ENCODE measurements around the gene LHFPL6.

LHFPL6 gene

DNA sequence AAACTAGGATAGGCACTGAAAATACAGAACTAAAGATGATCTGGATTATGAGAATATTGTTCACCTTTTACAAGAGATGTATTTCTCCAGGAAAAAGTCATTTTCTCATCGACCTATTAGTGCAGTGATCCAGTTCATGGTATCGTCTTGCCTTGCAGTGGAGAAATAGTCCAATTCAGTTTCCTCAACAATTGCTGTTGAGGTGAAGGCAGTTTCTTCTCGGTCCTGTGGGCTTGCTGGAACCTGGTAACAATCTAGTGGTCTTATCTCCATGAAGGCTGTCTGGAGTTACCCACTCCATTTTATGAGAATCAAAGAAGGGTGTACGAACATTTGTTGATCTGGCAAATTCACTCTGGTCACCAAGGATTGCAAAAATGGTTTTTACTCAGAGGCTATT lies 266.8 kb downstream of the LHFPL6 start:
- DNase-seq, result no peak

DNA sequence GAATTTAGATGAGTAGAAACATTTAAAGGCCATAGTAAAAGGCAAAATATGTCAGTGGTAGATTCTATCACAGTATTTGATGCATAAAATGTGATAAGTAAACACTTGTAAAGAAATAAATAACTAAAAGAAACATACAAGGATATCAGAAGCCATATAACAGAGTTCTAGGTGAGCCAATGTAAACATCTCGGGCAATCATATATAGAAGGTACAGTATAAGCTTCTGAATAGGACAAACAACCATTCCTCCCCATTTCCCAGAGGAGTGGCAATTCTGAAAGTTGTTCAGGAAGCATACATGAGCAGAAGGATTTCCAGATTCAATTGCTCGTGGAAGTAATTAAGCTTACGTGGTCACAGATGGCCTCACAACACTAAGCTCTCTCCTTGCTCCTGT lies 267.3 kb downstream of the LHFPL6 start:
- no peak for DNase-seq

DNA sequence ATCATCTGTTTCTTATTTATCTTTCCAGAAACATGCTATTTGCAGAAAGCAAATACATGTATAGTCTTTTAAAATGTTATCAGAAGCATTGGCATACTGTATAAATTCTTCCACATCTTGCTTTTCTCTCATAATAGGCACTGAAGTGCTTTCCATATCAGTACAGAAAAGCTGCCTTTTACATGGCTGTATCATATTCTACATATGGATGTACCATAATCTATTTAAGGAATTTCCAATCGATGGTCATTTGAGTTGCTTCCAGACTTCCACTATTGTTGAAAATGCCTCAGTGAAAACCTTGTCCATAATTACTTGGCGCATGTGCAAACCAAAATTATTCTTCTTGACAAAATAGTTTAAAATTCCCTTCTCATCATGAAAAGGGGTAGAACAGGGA lies 272.5 kb downstream of the LHFPL6 start:
- DNase-seq, result no peak

DNA sequence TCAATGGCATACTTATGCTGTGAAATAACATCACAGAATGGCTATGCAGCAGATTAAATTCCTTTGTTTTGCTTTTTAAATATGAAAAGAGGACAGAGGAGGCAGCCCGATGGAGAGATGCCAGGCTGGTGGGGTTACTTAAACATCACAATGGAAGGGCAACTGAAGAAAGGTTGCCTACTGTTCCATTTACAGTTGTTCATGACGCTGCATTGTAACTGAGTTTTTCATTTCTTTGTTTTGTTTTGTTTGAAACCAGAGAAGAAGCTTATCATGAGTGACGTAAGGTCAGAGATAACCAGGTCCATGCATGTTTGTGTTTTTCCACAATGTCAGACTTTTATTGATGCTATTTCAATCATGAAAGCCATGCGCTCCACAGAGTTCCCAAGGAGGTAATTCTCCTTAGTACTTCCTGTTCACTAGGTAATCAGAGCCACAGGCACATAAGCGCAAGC lies 273.8 kb downstream of the LHFPL6 start:
- no peak for DNase-seq

DNA sequence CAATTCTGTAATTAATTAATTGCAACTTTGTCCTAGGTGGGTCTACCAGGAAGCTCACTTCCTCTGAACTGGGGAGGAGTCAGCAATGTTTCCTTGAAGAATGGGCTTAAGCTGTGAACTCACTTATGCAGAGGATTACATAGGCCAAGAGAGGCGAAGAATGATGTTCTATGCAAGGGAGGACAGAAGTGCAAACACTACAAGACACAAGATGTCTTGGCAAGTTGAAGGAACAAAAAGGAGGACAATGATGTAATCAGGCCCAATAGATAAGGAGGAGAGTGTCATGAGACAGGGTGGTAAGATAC lies 275.9 kb downstream of the LHFPL6 start:
- no peak for DNase-seq

DNA sequence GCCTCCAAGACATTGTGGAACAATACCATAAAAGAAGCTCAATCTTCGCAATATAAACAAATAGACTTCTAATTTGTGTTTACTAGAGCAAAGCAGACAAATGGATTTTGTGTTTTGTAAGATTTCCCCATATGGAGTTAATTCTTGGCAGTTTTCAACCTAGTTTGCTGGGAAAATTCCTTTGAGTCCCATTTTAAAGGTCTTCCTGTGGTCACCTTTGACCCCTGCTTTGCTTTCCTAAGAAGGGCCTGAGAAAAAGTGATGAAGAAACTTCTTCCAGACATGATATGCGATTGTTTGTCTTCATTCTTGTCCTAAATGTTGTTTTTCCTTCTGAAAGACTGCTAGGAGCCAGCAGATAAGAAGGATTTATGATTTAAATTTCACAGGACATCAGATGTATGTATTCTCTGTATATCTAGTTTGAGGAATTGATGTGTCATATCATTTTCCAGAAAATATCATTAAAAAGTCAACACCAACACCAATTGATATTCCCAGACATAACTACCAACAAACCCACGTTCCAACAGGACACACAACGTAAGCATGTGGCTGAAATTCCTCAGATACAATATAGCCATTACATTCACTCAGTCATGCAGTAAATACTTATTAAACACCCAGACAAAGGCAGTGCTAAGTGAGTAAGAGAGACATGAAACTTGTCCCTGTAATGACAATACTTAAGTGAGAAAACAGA lies 276.4 kb downstream of the LHFPL6 start:
- no peak for DNase-seq

DNA sequence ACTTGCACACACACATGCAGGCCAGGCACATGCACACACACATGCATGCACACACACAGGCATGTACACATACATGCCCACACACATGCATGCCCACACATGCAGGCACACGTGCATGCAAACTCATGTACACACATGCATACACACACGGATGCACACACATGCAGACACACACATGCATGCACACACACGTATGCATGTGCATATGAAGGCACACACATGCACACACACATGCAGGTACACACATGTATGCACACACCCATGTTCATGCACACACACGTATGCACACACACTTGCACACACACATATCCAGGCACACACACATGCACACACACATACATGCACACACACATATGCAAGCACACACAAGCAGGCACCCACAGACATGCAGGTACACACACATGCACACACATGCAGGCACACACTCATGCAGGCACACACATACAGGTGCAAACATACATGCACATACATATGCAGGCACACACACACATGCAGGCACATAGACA lies 278.1 kb downstream of the LHFPL6 start:
- DNase-seq, result no peak

DNA sequence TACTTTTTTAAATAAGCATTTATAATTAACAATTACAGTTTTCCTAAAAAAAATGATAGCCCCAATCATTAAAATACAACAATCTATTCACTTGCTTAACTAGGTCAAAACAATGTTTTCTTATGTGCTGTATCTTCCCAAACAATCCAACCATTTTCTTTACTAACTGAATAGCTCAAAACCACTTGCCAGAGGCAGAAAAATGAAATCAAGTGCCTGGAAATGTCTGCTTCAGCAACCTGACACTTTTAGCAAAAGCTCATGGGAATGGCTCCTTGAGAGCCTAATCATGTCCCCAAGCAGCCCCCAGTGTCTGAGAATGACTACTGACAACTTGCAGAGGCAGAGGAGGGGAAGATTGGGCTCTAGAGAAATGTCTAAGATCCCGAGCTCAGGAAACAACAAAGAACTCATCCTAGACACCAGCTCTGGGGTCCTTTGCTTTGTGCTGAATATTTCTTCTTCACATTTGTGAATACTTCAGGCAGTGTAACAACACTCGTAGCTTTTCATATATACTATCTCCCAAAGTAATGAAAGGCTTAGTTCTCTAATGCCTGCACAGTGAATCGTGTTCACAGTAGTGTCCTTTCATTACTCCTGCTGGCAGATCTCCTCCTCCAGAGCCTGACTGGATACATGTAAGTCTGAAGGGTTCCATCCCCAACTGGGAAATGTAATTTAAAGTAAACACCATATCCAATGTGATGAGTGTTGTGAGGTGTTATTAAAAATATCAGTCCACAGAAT lies 280.0 kb downstream of the LHFPL6 start:
- no peak for DNase-seq

DNA sequence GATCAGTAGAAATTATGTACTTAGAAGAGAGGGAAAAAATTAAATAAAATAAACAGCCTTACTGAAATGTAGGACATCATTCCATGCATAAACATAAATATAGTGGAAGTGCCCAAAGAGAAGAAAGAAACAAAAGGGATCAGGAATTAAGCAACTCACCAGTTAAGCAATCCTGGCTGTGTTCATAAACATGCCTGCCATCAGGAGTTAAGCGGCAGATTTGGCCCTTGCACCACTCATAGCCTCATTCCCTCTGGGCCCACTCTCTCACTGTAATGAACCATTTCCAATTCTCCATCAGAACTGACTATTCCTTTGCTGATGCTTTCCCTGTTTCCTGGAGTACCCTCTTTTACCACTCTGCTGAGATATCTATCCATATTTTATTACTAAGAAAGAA lies 281.4 kb downstream of the LHFPL6 start:
- DNase-seq, result no peak

DNA sequence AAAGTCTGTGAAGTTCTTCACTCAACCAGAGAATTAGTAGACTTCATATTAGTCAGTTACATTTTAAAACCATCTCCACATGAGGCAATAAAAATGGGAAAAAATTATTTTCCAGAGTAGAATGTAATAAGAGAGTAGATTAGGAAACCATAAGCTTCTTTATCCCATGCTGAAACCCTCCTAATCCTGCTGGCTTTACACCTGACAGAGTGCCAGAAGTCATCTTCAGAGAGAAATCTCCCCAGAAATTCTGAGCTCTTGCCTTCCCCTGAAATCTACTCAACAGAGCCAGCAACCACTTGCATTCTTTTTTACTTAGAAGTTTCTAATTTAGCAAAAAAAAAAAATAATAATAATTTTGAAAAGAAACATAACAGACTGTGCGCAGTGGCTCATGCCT lies 284.8 kb downstream of the LHFPL6 start:
- DNase-seq, result no peak

DNA sequence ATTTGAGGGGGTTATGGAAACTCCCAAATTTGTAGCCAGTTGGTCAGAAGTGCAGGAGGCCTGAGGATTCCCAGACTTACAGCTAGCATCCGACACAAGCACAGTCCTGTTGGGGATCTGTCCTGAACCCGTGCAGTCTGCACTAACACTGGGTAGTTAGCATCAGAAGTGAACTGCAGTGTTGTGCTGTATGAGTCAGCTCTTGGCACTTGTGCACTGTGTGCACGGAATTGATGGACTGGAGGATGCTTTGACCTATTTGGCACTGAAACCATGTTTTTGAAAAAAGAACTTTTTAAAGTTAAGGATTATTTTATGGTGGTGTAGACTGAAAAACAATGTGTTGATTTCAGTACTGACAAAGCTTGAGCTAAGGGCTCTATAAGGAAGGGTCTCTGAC lies 285.7 kb downstream of the LHFPL6 start:
- DNase-seq, result no peak

DNA sequence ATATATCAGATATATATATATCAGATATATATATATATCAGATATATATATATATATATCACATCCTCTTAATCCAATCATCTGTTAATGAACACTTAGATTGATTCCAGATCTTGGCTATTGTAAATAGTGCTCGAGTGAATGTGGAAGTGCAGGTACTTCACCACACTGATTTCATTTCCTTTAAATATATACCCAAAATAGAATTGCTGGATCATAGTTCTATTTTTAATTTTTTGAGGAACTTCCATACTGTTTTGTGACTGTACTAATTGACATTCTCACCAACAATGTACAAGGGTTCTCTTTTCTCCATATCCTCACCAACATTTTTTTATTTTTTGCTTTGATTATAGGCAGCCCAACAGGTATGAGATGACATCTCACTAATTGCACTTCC lies 287.2 kb downstream of the LHFPL6 start:
- no peak for DNase-seq

DNA sequence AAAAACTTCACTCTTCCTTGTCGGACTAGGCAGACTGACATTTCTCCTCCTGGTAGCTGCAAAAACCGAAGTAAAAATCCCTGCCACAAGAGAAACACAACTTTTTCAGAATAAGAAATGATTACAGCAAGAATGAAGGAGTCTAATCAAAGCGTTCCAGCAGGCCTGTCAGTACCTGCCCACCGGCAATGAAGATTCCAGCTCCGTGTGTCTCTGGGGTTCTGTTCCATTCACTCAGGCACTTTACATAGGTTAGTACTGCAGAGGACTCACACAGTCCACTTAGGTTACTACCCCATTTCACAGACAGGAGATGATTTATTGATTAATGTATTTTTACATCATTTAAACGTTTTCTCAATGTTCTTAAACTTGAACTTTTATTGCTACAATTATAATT lies 289.3 kb downstream of the LHFPL6 start:
- DNase-seq, result no peak

DNA sequence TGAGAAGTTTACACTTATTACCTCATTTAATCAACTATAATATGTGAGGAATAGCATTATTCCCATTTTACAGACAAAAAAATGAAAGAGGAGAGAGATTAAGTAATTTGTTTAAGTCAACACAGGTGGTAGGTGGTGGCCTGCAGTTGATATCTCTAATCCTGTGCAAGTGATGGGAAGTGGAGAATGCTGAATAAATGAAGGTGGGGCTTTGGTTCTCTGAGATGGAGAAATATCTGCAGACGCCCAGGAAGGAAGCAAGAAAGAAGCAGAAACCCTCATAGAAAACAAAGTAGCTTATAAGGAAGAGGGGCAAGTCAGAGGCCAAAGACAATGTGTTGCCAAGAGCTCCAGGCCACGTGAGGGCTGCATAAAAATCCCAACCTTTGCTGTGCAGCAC lies 290.4 kb downstream of the LHFPL6 start:
- no peak for DNase-seq

DNA sequence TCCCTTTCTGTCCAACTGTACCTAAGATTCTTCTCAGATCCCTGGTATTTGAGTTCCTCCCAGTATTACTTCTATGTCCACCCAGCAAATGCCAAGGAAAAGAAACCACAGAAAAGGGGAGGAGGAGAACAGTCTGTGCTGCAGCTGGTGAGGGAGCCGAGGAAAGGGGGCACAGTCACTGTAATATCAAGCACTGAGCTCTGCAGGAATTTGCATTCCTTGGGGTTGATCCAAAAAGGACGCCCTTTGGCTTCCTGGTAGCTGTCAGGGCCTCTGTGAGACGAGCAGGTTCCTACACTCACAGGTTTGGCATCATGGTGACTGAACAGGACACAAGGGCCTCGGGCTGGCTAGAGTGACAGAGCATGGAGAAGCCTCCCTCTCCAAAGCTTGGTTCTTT lies 291.4 kb downstream of the LHFPL6 start:
- DNase-seq, result no peak

DNA sequence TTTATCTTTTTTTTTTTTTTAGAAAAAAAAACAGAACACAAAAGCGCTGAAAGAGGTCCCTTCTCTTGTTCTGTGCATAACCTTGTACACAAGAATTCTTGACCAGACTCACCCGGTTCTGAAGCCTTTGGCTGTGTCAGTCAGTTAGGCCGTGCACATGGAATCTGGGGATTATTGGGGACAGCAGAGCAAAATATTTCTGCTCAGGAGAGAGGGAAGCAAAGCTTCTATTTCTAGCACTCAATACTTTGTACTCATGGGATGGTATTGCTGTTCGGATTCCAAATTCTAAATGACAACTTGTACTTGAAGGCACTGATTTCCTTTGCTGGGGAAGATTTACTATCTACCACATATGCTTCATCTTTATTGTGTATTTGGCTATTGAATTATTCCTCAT lies 292.0 kb downstream of the LHFPL6 start:
- DNase-seq, result no peak

DNA sequence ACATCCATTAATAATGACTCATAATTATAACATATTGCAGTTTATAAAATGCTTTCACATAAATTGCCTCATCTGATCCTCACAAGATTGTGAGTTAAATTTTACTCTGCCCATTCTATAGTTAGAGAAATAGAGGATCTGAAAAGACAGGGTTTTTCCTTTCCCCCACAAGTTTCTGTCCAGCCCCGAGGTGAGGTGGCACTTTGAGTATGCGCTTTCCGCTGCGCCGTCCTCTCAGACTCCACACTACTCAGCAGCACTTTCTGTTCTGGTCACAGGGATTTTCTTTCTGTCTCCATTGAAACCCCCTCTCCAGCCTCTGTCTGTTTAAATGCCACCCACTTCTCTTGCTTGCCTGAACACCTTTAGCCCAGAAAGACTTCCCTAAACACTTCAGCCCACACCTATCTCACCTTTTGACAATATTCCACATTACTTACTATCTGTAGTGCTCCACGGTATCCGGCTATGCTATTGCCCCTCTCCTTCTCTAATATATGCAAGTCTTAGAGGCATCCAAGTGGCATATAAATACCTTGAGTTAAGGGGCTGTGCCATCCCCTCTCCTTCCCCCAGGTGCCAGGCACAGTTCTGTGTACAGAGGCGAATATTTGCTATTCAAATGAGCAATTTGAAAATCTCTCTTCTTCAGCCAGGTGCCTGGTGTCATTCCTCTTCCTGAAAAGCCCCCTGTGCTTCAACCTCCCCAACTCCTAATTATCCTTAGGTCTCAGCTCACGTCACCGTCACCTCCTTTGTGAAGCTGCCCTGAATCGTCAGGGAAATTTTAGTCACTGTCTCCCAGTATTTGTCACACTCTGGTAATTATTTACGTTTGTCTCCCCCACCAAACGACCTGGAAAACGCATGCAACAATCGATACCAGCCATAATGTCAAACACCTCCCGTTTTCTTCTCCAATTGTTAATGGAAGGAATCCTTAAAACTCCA lies 296.1 kb downstream of the LHFPL6 start:
- no peak for DNase-seq

DNA sequence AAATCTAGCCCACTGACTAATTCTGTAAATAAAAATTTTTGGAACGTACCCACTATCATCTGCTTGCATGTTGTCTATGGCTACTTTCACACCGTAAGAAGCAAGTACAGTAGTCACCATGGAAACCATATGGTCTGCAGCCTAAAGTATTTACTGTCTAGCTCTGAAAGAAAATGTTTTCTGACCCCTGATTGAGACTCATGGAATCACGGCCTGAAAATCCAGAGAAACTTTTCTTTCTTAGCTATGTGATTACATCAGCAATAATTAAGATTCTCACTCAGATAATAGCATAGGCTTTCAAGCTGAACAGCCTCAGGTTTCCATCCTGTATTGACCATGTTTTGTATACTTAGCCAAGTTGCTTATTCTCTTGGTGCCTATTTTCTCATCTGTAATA lies 300.2 kb downstream of the LHFPL6 start:
- DNase-seq, result no peak

DNA sequence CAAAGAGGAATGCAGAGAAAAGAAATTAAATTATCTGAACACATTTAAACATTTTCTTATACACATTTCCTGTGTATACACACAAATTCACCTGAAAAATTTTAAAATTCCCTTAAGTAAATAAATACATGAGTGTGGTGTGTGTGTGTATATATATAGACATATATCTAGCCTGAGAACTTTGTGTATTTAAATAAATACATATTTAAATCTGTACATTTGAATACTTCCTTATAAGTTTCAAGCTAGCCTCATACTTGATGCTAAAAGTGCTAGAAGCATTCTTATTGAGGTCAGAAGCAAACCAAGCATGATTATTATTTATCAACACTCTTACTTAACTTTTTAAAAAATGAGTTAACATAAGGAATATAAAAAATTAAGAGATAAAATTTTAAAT lies 304.0 kb downstream of the LHFPL6 start:
- DNase-seq, result no peak

DNA sequence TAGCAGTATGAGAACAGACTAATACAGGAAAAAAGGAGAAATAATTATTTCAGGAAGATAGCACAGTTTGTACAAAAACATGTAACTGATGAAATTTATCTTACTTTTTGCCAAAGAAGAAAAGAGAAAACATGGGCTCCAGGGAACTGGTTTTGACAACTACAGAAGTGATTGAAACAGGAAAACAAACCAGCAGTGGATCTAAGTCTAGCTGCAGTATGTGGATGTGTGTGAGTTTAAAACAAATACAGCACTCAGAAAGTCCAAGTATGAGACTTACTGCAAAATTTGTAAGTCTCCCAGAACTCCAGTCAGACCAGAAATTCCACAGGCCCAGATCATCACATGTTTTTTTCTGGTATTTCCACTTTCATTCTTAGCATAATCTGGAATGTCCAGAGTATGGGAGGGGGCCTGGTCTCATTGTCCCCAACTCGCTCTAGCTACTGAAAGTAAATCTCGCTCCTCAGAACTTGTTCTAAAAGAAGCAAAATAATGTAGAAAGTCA lies 305.3 kb downstream of the LHFPL6 start:
- no peak for DNase-seq

DNA sequence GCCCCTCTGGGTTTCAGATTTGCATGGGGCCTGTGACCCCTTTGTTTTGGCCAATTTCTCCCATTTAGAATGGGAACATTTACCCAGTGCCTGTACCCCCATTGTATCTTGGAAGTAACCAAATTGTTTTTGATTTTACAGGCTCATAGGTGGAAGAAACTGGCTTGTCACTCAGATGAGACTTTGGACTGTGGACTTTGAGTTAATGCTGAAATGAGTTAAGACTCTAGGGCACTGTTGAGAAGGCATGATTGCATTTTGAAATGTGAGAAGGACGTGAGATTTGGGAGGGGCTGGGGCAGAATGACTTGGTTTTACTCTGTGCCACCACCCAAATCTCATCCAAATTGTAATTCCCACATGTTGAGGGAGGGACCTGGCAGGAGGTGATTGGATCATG lies 306.0 kb downstream of the LHFPL6 start:
- no peak for DNase-seq

DNA sequence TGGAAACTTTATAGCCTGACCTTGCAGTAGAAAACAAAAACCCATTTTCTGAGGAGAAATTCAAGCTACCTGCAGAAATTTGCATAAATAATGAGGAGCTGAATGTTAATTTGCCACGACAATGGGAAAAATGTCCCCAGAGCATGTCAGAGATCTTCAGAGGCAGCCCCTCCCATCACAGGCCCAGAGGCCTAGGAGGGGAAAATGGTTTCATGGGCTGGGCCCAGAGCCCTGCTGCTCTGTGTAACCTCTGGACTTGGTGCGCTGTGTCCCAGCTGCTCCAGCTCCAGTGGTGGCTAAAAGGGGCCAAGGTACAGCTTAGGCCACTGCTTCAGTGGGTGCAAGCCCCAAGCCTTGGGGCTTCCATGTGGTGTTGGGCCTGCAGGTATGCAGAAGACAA lies 306.8 kb downstream of the LHFPL6 start:
- no peak for DNase-seq

All from activated naive CD4-positive, alpha-beta T cell treated with anti-CD3 and anti-CD28 coated beads, Interleukin-2, amount 50 U/mL, for 16 hours (primary cell).